Measurements from ENCODE around the gene DMRTB1.
"Not testable (repeated sequence)": the region's sequence is repeated elsewhere in the genome, so short reads cannot be mapped to it uniquely, and the experiment has no call there.

Gene DMRTB1

GRCh38 chr1:53459321-53460175 is at the start of gene DMRTB1:
TSS of gene DMRTB1 (plus strand) at chr1:53459399. CDS start at chr1:53459454, 55 bp downstream.
- DNase-seq, result no peak

- peak; percentile 34 for DNase-seq
Observed at GRCh38 chr1:53409695-53410094, 49.5 kb upstream of the DMRTB1 start.

GRCh38 chr1:53410100-53410541 is 49.1 kb upstream of the DMRTB1 start:
- peak; percentile 59 for DNase-seq

GRCh38 chr1:53410701-53411100 is 48.5 kb upstream of the DMRTB1 start:
- DNase-seq, result peak; percentile 86

- DNase-seq, result no peak
Observed at GRCh38 chr1:53411541-53412152, 47.6 kb upstream of the DMRTB1 start.

GRCh38 chr1:53412285-53413174 is 46.7 kb upstream of the DMRTB1 start:
- DNase-seq, result no peak

GRCh38 chr1:53413175-53414001 is 45.8 kb upstream of the DMRTB1 start:
- no peak for DNase-seq

GRCh38 chr1:53414632-53415031 is 44.6 kb upstream of the DMRTB1 start:
- no peak for DNase-seq

GRCh38 chr1:53415432-53415831 is 43.8 kb upstream of the DMRTB1 start:
- no peak for DNase-seq

- no peak for DNase-seq
Observed at GRCh38 chr1:53416269-53416813, 42.9 kb upstream of the DMRTB1 start.

GRCh38 chr1:53417074-53417511 is 42.1 kb upstream of the DMRTB1 start:
- no peak for DNase-seq

- DNase-seq, result no peak
Observed at GRCh38 chr1:53419034-53419433, 40.2 kb upstream of the DMRTB1 start.

GRCh38 chr1:53420341-53420740 is 38.9 kb upstream of the DMRTB1 start:
- no peak for DNase-seq

- DNase-seq, result no peak
Observed at GRCh38 chr1:53421208-53421607, 38.0 kb upstream of the DMRTB1 start.

- DNase-seq, result no peak
Observed at GRCh38 chr1:53430261-53430660, 28.9 kb upstream of the DMRTB1 start.

GRCh38 chr1:53430779-53431178 is 28.4 kb upstream of the DMRTB1 start:
- no peak for DNase-seq

- no peak for DNase-seq
Observed at GRCh38 chr1:53431244-53431643, 28.0 kb upstream of the DMRTB1 start.

- DNase-seq, result no peak
Observed at GRCh38 chr1:53431805-53432565, 27.2 kb upstream of the DMRTB1 start.

GRCh38 chr1:53432611-53433010 is 26.6 kb upstream of the DMRTB1 start:
- DNase-seq, result no peak

GRCh38 chr1:53434405-53435007 is 24.7 kb upstream of the DMRTB1 start:
- not testable (repeated sequence) for DNase-seq

GRCh38 chr1:53435151-53435550 is 24.0 kb upstream of the DMRTB1 start:
- DNase-seq, result no peak

All from NCI-H146 (cell line).